Mesangial cell (primary cell): ENCODE data around the gene MCAM. TPM values are rescaled to one million over a fixed set of nuclear protein-coding genes. Genes with fewer than 3 reads are reported as not detected.

ENCODE experiments used
- total RNA-seq: library from RNA; depleted of rRNA; stranded (reverse); fragments of >200 nt; gene quantifications from 2 replicates; pipeline ENCODE4 v1.2.3, GENCODE V29; 2015

MCAM gene, protein sequence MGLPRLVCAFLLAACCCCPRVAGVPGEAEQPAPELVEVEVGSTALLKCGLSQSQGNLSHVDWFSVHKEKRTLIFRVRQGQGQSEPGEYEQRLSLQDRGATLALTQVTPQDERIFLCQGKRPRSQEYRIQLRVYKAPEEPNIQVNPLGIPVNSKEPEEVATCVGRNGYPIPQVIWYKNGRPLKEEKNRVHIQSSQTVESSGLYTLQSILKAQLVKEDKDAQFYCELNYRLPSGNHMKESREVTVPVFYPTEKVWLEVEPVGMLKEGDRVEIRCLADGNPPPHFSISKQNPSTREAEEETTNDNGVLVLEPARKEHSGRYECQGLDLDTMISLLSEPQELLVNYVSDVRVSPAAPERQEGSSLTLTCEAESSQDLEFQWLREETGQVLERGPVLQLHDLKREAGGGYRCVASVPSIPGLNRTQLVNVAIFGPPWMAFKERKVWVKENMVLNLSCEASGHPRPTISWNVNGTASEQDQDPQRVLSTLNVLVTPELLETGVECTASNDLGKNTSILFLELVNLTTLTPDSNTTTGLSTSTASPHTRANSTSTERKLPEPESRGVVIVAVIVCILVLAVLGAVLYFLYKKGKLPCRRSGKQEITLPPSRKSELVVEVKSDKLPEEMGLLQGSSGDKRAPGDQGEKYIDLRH
- 304 and 613 TPM in 2 replicates for total RNA-seq

DNA sequence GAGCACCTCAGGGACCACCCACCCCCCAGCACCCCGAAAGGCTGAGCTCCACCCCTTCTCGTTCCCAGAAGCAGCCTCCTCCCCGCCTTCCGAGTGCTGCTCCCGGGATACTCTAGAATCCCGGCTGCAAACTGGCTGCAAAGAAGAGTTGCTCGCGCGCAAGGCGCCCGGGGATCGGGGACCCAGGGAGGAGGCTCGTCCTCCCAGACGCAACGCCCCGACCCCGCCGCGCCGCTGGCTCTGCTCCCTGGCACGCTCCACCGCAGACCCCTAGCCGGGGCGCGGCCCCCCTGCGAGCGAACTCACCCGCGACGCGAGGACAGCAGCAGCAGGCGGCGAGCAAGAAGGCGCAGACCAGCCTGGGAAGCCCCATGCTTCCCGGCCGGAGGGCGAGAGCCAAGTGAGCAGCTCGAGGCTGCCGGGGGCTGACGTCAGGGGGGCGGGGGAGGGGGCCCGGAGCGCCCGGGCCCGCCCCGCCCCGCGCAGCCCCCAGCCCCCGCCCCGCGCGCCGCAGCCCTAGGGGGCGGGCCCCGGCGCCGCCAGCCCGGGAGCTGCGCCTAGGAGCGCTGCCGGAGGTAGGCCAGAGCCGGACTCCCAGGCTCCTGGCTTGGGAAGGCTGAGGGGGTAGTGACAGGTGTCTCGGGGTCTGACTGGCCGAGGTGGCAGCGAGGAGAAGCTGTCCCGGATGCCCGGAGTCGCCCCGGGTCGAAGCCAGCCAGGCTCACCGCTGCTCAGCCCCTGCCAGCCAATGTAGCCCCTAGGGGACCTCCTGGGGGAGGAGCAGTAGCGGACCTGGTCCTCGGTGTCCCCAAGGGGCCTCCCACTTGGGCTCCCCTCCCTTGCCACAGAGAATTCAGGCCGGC lies at the start of gene MCAM:
Gene MCAM, minus strand, starts transcription at position 402 of the 863 bp plus-strand sequence. Its CDS starts 29 bp downstream, at position 373.

DNA sequence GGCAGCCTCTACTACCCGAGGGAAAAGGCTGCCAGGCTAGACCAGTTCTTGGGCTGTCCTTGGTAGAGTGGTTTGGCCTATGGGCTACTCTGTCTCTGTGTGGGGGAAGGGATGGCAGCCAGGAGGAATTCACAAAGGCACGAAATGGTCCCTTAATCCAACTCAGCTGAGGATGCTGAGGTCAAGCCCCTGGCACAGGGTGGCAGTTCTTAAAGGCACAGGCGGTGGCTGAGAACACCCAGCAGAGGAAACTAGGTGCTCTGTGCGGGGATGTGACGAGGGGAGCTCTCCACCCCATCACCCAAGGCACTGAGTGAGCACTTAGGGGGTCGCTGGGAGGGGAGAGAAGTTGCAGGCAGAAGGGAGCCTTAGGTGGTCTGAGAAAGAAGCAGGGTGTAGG lies 29.7 kb upstream of the MCAM start, which contains the start of gene MFRP:
Gene MFRP, minus strand, starts transcription at position 101 of the 400 bp plus-strand sequence. CDS start 192 bp downstream, outside the sequence.

DNA sequence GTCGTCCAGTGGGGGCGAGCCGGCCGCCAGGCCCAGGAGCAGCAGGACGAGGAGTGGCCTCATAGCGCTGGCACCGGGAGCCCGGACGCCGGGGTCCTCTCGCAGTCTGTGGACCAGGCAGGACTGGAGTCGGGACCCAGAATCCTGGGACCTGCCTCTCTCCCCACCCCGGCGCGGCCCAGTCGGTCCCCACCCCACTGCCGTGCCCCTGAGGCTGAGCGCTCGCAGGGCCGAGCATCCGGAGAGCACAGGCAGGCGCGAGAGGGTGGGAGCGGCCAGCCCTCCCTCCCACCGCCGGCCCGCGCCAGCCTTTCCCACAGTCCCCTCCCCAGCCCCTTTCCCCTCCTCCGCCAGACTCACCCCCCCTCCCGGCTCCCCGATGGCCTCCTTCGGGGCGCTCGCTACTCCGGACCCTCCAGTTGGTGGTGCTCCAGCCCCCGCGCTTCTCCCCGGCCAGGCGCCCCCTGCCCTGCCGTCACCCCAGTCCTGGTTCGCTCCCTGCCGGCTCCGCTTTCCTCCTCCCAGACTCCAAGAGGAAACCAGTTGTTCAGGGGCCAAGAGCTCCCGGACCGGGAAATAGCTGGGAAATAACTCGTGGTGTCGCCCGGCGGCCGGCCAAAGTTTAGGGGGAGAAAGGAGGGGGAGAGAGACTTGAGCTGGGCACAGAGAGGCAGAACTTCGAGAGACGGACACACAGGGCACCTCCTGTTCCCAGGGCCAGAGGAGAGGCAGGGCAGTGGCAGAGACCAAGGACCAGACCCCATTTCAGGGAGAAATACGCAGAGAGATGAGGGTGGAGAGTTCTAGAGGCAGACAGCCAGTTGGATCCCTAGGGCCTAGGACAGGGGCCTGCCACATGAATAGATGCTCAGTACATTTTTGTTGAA lies 23.6 kb upstream of the MCAM start, which contains the start of gene C1QTNF5:
Gene C1QTNF5, minus strand, starts transcription at position 549 of the 887 bp plus-strand sequence. Its CDS starts 486 bp downstream, at position 63.

DNA sequence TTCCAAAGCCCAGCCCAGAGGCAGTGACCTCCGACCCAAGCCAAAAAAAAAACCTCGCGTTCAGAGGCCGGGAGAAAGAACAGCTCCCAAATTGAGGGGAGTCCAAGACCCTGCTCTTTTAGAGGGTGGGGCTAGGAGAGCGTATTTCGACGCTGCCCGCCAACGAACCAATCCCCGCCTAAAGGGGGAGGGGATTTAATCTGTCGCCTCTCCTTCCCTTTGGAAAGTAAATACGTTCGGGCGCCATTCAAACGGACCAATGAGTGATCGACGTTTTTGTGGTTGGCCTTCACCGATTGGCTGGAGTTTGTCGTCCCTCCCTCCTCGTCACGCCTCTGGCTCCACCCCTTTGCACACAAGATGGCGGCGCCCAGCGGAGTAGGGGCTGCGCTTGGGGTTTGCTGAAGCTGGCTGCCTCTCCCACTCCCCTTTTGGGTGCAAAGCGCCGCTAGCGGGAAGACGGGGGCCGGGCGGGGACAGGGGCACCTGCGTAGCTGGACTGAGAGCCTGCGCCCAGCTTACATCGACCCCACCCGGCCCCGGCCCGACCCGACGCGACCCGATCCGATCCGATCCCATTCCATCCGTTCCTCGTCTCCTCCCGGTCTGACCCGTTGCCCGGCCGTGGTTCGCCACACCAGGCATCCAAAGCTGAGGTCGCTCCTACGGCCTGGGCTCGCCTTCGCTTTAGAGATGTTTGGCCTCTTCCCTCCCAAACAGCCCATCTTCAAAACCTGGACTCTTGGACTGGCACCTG lies 17.4 kb upstream of the MCAM start, which contains the start of gene RNF26:
Gene RNF26, plus strand, starts transcription at position 354 of the 757 bp plus-strand sequence. CDS start 596 bp downstream, outside the sequence.

Other genes with a start within 250 kb of the MCAM start
- 24.4 and 43.9 TPM in 2 replicates for gene VPS11, start 249.3 kb downstream of the MCAM start, total RNA-seq
- 38.8 and 62.1 TPM in 2 replicates for gene HMBS, start 232.2 kb downstream of the MCAM start, total RNA-seq
- gene DPAGT1, start 215.3 kb downstream of the MCAM start, total RNA-seq, result 31.8 and 41.1 TPM in 2 replicates
- 5.8 and 8.6 TPM in 2 replicates for gene C2CD2L, start 209.8 kb downstream of the MCAM start, total RNA-seq
- 10.9 and 32.2 TPM in 2 replicates for gene HINFP, start 195.6 kb downstream of the MCAM start, total RNA-seq
- 0.49 and 1.1 TPM in 2 replicates for gene ABCG4, start 168.1 kb downstream of the MCAM start, total RNA-seq
- 19.1 and 25.4 TPM in 2 replicates for gene NLRX1, start 148.4 kb downstream of the MCAM start, total RNA-seq
- gene NHERF4, start 131.7 kb downstream of the MCAM start, total RNA-seq, result 0.25 TPM in 1 of 2 replicates, not detected in the other
- 11.9 and 14.0 TPM in 2 replicates for gene CBL, start 110.8 kb downstream of the MCAM start, total RNA-seq
- 21.7 and 39.4 TPM in 2 replicates for gene RNF26, start 17.4 kb upstream of the MCAM start, total RNA-seq
- 1.6 and 8.5 TPM in 2 replicates for gene C1QTNF5, start 23.8 kb upstream of the MCAM start, total RNA-seq
- not detected in 2 replicates for gene MFRP, start 29.6 kb upstream of the MCAM start, total RNA-seq
- gene USP2, start 64.6 kb upstream of the MCAM start, total RNA-seq, result 1.1 and 11.3 TPM in 2 replicates
- gene THY1, start 106.0 kb upstream of the MCAM start, total RNA-seq, result 144 and 380 TPM in 2 replicates